ENCODE measurements around the gene SHF.
A peak's percentile ranks its signal among the peaks of the same experiment; 100 is the strongest.

Gene SHF

DNA sequence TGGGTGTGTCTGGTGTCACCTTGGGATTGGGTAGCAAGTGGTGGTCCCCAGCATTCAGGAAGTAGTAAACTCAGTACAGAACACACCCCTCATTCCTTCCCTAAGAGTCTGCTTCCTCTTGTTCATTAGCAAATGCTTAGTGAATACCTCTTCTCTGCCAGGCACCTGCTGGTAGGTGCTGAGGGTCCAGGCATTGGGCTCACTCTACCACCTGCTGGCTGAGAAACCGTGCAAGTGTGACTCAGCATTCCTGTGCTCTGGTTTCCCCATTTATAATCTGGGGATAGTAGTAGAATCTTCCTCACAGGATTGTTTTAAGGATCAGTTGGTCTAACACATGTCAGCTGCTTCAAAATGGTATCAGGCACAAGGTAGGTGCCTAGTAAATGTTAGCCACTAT lies 4.8 kb downstream of the SHF start:
- Histone ChIP-seq H3K9me2 (replicated peaks; ENCODE audit: low read depth, low read length) (no peaks in the 10 kb centered on the region), H3K4me1 (ENCODE audit: insufficient read depth, low read length, poor library complexity, severe bottlenecking) (peaks cover 80% of the 10 kb centered on the region), H3K36me3 (ENCODE audit: insufficient read depth, low read length) (peaks cover 3% of the 10 kb centered on the region; the same call in 1 of the 2 replicates), H3K4me2 (ENCODE audit: low read depth, low read length, poor library complexity, severe bottlenecking) (peak overlapping the region; percentile 99), H3K4me3 (ENCODE audit: low read length, poor library complexity, severe bottlenecking) (peak overlapping the region; percentile 88), H3F3A (ENCODE audit: low read depth) (peaks cover 4% of the 10 kb centered on the region; the same call in 1 of the 2 replicates), H3K9ac (ENCODE audit: low read depth, low read length, poor library complexity, severe bottlenecking) (peak overlapping the region; percentile 80), H3K9me3 (ENCODE audit: insufficient read depth, low read depth, low read length) (no peaks in the 10 kb centered on the region), H4K20me1 (ENCODE audit: insufficient read depth, low read length, poor library complexity, severe bottlenecking) (peaks cover 28% of the 10 kb centered on the region), H3K27me3 (ENCODE audit: insufficient read depth, low read length, poor library complexity, severe bottlenecking) (no peaks in the 10 kb centered on the region), H3K79me2 (ENCODE audit: insufficient read depth, low read length) (peaks cover 92% of the 10 kb centered on the region), H2AFZ (ENCODE audit: low read length) (no peak overlapping the region)
- TF ChIP-seq, protein P1, sequence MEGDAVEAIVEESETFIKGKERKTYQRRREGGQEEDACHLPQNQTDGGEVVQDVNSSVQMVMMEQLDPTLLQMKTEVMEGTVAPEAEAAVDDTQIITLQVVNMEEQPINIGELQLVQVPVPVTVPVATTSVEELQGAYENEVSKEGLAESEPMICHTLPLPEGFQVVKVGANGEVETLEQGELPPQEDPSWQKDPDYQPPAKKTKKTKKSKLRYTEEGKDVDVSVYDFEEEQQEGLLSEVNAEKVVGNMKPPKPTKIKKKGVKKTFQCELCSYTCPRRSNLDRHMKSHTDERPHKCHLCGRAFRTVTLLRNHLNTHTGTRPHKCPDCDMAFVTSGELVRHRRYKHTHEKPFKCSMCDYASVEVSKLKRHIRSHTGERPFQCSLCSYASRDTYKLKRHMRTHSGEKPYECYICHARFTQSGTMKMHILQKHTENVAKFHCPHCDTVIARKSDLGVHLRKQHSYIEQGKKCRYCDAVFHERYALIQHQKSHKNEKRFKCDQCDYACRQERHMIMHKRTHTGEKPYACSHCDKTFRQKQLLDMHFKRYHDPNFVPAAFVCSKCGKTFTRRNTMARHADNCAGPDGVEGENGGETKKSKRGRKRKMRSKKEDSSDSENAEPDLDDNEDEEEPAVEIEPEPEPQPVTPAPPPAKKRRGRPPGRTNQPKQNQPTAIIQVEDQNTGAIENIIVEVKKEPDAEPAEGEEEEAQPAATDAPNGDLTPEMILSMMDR (conservative IDR thresholded peaks at IDR 0.05; ENCODE audit: low read length): peak; percentile 14; the same call in 1 of the 2 replicates
- no peak for TF ChIP-seq EZH2phosphoT487 (IDR thresholded peaks at IDR 0.05; ENCODE audit: borderline replicate concordance)

DNA sequence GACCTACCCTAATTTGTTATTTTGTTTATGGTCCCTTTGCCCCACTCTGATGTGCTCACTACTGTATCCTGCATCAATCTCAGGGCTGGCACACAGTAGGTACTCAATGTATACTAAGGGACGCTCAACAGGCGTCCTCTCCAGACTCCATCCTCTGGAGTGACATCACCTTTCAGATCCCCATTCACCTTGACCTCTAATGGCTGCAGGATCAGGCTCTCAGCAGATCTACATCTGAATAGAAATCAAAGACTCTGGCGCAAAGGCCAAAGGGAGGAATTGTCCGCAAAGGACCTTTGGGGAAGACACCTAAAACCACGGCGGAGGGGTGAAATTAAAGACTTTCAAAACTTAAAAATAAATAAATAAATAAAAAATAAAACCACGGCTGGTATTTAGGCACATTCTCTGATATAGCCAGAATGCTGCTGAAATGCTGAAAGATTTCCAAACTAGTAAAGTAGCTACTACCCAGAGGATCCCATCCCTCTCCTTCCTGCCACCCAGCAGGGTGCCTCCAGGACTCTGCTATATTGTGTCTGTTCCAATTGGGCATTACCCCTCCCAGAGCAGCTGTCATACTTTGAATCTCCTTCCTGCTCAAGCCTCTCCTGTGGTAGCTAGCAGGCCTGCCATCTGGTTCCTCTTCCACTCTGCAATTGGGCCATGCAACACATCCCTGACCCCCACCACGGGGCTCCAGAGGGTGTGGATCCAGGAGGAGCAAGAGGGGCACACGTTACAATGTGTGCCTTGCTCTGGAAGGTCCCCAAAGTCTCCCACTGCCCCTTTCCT lies 6.1 kb downstream of the SHF start:
- no peak overlapping the region for H2AFZ ChIP-seq (ENCODE audit: low read length)
- H3K4me2 ChIP-seq (ENCODE audit: low read depth, low read length, poor library complexity, severe bottlenecking): peak overlapping the region; percentile 99
- peaks cover 24% of the 10 kb centered on the region for H4K20me1 ChIP-seq (ENCODE audit: insufficient read depth, low read length, poor library complexity, severe bottlenecking)
- H3K27me3 ChIP-seq (ENCODE audit: insufficient read depth, low read length, poor library complexity, severe bottlenecking): no peaks in the 10 kb centered on the region
- peaks cover 95% of the 10 kb centered on the region for H3K79me2 ChIP-seq (ENCODE audit: insufficient read depth, low read length)
- no peaks in the 10 kb centered on the region for H3K9me3 ChIP-seq (ENCODE audit: insufficient read depth, low read depth, low read length)
- TF ChIP-seq EZH2phosphoT487 (IDR thresholded peaks at IDR 0.05; ENCODE audit: borderline replicate concordance): no peak
- TF ChIP-seq, protein P1 (conservative IDR thresholded peaks at IDR 0.05; ENCODE audit: low read length): no peak
- peaks cover 16% of the 10 kb centered on the region; the same call in 1 of the 2 replicates for H3K36me3 ChIP-seq (ENCODE audit: insufficient read depth, low read length)
- peak overlapping the region; percentile 80 for H3K9ac ChIP-seq (ENCODE audit: low read depth, low read length, poor library complexity, severe bottlenecking)
- H3K4me1 ChIP-seq (ENCODE audit: insufficient read depth, low read length, poor library complexity, severe bottlenecking): peaks cover 78% of the 10 kb centered on the region
- peaks cover 4% of the 10 kb centered on the region; the same call in 1 of the 2 replicates for H3F3A ChIP-seq (ENCODE audit: low read depth)
- peak overlapping the region; percentile 88 for H3K4me3 ChIP-seq (ENCODE audit: low read length, poor library complexity, severe bottlenecking)
- no peaks in the 10 kb centered on the region for H3K9me2 ChIP-seq (replicated peaks; ENCODE audit: low read depth, low read length)

DNA sequence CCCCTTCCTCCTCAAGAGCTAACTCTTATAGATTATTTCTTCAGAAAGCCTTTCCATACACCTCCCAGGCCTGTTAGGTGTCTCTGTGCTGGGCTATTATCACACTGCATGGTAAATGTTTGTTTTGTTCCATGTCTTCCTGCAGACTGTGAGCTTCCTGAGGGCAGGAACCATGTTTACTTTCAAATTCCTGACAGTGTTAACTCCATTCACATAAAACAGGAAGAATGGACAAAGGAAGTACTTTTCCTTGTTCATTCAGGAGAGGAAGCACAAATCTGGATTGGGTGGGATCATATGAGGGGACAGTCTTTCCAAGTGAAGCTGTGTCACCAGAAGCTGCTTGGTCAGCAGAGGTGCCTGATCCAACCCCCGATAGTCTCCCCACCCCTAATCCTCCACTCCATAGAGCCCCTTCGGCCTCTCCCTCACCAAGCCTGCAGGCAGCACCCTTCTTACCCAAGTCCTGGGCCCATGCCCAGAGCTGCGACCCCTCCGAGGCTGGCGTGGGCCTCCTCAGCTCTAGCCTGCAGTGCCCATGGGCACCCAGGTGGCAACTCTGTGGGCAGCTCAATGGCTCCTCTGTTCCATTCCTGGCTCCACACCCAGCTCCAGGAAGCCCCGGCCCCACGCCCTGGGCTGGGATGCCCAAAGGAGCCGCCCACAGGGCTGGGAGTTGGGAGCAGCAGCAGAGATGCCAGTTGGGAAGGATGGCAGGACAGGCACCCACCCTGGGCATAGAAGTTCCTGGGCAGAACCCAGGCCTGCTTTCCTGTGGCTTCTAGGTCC lies 6.9 kb downstream of the SHF start:
- no peak for TF ChIP-seq EZH2phosphoT487 (IDR thresholded peaks at IDR 0.05; ENCODE audit: borderline replicate concordance)
- TF ChIP-seq, protein P1 (conservative IDR thresholded peaks at IDR 0.05; ENCODE audit: low read length): no peak
- Histone ChIP-seq H3K4me1 (ENCODE audit: insufficient read depth, low read length, poor library complexity, severe bottlenecking) (peaks cover 69% of the 10 kb centered on the region), H2AFZ (ENCODE audit: low read length) (no peak overlapping the region), H3K9ac (ENCODE audit: low read depth, low read length, poor library complexity, severe bottlenecking) (peak overlapping the region; percentile 80), H3F3A (ENCODE audit: low read depth) (peaks cover 4% of the 10 kb centered on the region; the same call in 1 of the 2 replicates), H3K79me2 (ENCODE audit: insufficient read depth, low read length) (peaks cover 92% of the 10 kb centered on the region), H4K20me1 (ENCODE audit: insufficient read depth, low read length, poor library complexity, severe bottlenecking) (peaks cover 16% of the 10 kb centered on the region), H3K36me3 (ENCODE audit: insufficient read depth, low read length) (peaks cover 23% of the 10 kb centered on the region; the same call in 1 of the 2 replicates), H3K27me3 (ENCODE audit: insufficient read depth, low read length, poor library complexity, severe bottlenecking) (no peaks in the 10 kb centered on the region), H3K9me3 (ENCODE audit: insufficient read depth, low read depth, low read length) (no peaks in the 10 kb centered on the region), H3K4me2 (ENCODE audit: low read depth, low read length, poor library complexity, severe bottlenecking) (peak overlapping the region; percentile 99), H3K4me3 (ENCODE audit: low read length, poor library complexity, severe bottlenecking) (peak overlapping the region; percentile 88), H3K9me2 (replicated peaks; ENCODE audit: low read depth, low read length) (no peaks in the 10 kb centered on the region)

Measured in Loucy (cell line).